Mucosa of descending colon (tissue), 3 donors: ENCODE results near the gene NR2C2AP. TPM values are rescaled to one million over a fixed set of nuclear protein-coding genes. Genes with fewer than 3 reads are reported as not detected.
A peak's percentile ranks its signal among the peaks of the same experiment; 100 is the strongest.

Source experiments
- ATAC-seq: fragments of 200-7000 bp; cut with Tn5 transposase; one replicate; pipeline ENCODE4 v1.9.1; 2020; ENCODE audit warnings: mild to moderate bottlenecking, moderate library complexity
- DNase-seq, 3 donors: peaks; one replicate each; pipeline ENCODE4 v3.0.0-alpha.2; 2020
- H3K36me3 ChIP-seq: fragments of 200-600 bp; one replicate; pipeline ENCODE4 v1.8.0; 2021; ENCODE audit warnings: low read depth, mild to moderate bottlenecking
- H3K4me1 ChIP-seq: fragments of 200-600 bp; one replicate; pipeline ENCODE4 v1.8.0; 2021; ENCODE audit warnings: low read depth, mild to moderate bottlenecking
- H3K4me3 ChIP-seq: fragments of 200-600 bp; one replicate; pipeline ENCODE4 v1.8.0; 2021; ENCODE audit warnings: mild to moderate bottlenecking
- H3K9me3 ChIP-seq: fragments of 200-600 bp; one replicate; pipeline ENCODE4 v1.8.0; 2021; ENCODE audit warnings: mild to moderate bottlenecking
- intact Hi-C, 2 donors: fragments of 100-400 bp; cut with DNase I in 1 of 2; cut with micrococcal nuclease in 1 of 2; formaldehyde crosslinking; loops; one replicate each; pipeline versions ENCODE4 v1.11.0 to v1.11.1; 2022; cut with DNase I, micrococcal nuclease
- total RNA-seq, 3 donors: library from RNA; stranded (reverse); fragmentation: NEBNext Ultra II Directional in 2 of 3; extraction: Animal tissue kit (Norgen Biotek cat#: 25700) in 2 of 3; gene quantifications; one replicate each; pipeline versions ENCODE4 v1.2.1 to v1.2.4, GENCODE V29; 2021 to 2023
- TF ChIP-seq, protein P1 (sequence below): fragments of 200-600 bp; IDR thresholded peaks from one replicate; pipeline ENCODE4 v1.8.0; 2022; ENCODE audit warnings: antibody characterized with exemption, mild to moderate bottlenecking
- donor health status: DM: no; HTN: no; CAD: no; lungs with moderate emphysema.
- donor health status: DM: no; HTN: no; CAD: no.
- donor health status: DM: no; HTN: yes; CAD: no.

Gene NR2C2AP
- total RNA-seq, 3 donors from 2014 or later, result 12.5 to 14.6 (median 13.4) TPM

DNA sequence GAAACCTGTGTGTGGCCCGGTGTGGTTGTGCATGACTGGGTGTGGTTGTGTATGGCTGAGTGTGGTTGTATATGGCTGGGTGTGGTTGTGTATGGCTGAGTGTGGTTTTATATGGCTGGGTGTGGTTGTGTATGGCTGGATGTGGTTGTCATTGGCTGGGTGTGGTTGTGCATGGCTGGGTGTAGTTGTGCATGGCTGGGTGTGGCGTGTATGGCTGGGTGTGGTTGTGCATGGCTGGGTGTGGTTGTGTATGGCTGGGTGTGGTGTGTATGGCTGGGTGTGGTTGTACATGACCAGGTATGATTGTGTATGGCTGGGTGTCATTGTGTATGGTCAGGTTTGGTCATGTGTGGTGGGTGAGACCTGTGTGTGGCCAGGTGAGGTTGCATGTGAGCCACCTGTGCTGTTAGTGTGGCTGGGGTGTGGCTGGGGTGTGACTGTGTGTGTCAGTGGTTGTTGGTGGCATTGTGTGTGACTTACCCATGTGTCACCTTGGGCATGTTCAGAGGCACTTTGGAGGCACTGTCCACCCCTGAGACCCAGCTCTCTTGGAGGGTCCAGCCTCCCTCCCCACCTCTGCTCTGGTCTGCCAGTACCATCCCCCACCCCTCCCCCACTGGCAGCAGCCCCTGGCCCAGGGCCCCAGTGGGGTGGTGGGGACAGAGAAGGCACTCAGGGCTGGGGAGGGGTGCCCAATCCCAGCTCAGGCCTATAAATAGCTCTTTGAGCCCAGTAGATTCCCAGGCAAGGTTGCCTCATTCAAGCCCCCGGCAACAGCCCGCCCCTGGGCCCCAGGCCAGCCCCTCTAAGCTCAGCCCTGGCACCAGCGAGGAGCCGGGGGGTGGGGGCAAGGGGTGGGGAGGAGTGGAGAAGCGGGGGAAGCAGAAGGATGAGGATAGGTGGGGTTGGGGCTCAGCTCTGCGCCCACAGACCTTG, 4.7 kb upstream of the NR2C2AP start:
- H3K4me1 ChIP-seq, result peaks cover under 1% of the 10 kb centered on the region
- no peaks in the 10 kb centered on the region for H3K36me3 ChIP-seq
- ATAC-seq, result peak; percentile 54
- intact Hi-C loops, result no loop called here
- TF ChIP-seq, protein P1, sequence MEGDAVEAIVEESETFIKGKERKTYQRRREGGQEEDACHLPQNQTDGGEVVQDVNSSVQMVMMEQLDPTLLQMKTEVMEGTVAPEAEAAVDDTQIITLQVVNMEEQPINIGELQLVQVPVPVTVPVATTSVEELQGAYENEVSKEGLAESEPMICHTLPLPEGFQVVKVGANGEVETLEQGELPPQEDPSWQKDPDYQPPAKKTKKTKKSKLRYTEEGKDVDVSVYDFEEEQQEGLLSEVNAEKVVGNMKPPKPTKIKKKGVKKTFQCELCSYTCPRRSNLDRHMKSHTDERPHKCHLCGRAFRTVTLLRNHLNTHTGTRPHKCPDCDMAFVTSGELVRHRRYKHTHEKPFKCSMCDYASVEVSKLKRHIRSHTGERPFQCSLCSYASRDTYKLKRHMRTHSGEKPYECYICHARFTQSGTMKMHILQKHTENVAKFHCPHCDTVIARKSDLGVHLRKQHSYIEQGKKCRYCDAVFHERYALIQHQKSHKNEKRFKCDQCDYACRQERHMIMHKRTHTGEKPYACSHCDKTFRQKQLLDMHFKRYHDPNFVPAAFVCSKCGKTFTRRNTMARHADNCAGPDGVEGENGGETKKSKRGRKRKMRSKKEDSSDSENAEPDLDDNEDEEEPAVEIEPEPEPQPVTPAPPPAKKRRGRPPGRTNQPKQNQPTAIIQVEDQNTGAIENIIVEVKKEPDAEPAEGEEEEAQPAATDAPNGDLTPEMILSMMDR, result no peak
- H3K9me3 ChIP-seq, result no peaks in the 10 kb centered on the region
- no peak overlapping the region for H3K4me3 ChIP-seq
- DNase-seq, result peak in 2 of 3 donors; percentile 28 to 52

DNA sequence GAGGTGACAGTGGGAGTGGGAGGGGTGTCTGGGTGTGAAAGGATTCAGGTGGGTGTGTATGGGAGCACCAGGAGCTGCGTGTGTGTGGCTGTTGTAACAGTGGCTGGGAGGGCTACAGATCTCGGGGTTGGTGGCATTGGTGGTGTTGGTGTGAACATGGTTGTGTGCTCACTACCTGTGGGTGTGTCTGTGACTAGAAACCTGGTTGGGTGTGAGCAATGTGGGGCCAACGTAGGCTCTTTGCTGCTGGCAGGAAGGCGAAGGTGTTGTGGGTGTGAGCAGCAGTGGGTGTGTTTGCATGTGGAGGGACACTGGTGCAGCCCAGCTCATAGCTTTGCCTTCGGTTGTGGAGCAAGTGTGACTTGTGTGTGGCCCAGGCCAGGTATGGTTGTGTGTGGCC, 3.7 kb upstream of the NR2C2AP start:
- no peaks in the 10 kb centered on the region for H3K36me3 ChIP-seq
- ATAC-seq, result no peak
- TF ChIP-seq, protein P1, result no peak
- intact Hi-C loops, result no loop called here
- H3K4me3 ChIP-seq, result no peak overlapping the region
- peaks cover 11% of the 10 kb centered on the region for H3K4me1 ChIP-seq
- H3K9me3 ChIP-seq, result no peaks in the 10 kb centered on the region
- DNase-seq, result no peak

DNA sequence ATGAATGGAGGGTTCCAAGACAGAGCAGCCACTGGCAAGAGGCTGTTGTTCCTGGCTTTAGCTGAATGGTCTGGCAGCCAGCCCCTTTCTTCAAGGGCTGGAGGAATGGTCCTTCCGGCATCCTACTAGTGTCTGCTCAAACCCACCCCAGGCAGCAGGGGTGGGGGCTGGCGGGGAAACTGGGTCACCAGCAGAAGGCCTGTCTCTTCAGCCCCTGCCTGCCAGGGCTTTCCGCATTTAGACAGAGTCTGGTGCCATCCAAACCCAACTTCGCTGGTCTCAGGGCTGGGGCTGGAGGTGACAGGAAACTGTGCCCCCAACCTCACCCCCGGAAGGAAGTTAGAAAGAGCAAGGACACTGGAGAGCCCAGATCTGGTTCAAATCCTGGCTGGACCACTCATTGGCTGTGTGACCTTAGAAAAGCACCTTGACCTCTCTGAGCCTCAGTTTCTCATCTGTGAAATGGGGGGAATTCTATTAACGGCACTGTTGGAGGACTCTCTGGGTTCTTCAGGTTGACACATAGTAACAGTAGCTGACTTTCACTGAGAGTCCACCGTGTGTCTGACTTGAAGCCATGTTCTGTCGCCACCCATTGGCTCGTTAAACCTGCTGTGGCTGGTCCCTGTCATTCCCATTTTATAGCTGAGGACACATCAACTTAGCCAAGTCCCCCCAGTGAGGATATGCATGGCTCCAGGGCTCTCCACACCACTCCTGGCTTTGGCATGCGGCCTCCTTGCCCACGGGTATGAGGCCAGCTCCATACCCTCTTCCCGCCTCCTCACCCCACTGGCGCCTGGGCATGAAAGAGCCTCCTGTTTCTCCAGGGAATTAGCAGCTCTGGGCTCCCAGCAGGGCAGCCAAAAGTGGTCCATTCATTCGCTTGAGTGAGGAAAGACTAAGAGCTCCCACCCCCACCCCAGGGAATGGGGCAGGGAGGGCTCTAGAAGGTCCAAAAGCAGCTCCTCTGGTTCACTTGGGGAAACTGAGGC, 2.5 kb upstream of the NR2C2AP start:
- intact Hi-C loops, result no loop called here
- no peaks in the 10 kb centered on the region for H3K9me3 ChIP-seq
- H3K4me3 ChIP-seq, result no peak overlapping the region
- H3K4me1 ChIP-seq, result peaks cover 13% of the 10 kb centered on the region
- DNase-seq (no peak), ATAC-seq (no peak)
- H3K36me3 ChIP-seq, result no peaks in the 10 kb centered on the region
- TF ChIP-seq, protein P1, result no peak

GRCh38 chr19:19204181-19204580, 967 bp upstream of the NR2C2AP start:
- H3K9me3 ChIP-seq, result no peaks in the 10 kb centered on the region
- H3K4me3 ChIP-seq, result no peak overlapping the region
- ATAC-seq (no peak), DNase-seq (no peak)
- TF ChIP-seq, protein P1, result no peak
- intact Hi-C loops, result no loop called here
- H3K4me1 ChIP-seq, result peaks cover 13% of the 10 kb centered on the region
- no peaks in the 10 kb centered on the region for H3K36me3 ChIP-seq

- Histone ChIP-seq H3K36me3 (no peaks in the 10 kb centered on the region), H3K4me1 (peaks cover 13% of the 10 kb centered on the region), H3K4me3 (peak overlapping the region; percentile 48), H3K9me3 (no peaks in the 10 kb centered on the region)
- DNase-seq, result no peak
- intact Hi-C loops, result no loop called here
- TF ChIP-seq, protein P1, result no peak
- no peak for ATAC-seq
Measured at GRCh38 chr19:19202707-19203011, 555 bp downstream of the NR2C2AP start.
